Pancreas (tissue), 10 donors: ENCODE measurements around the gene ADPGK. TPM values are rescaled to one million over a fixed set of nuclear protein-coding genes. Genes with fewer than 3 reads are reported as not detected.

Experiments used
- ATAC-seq, 4 donors: fragments of 200-7000 bp; cut with Tn5 transposase; one replicate each; pipeline versions ENCODE4 v1.8.0 to v1.9.1; 2020; ENCODE audit warnings: mild to moderate bottlenecking in 4 of 4, moderate library complexity in 4 of 4
- DNase-seq, 6 donors: peaks; one replicate each; pipeline ENCODE4 v3.0.0-alpha.2; 2020
- FAIRE-seq: peaks from 2 replicates; lab custom pipeline; 2012; peaks lifted over from hg19 to GRCh38; lab: Jason Lieb, UNC
- H3K27ac ChIP-seq, 4 donors: fragments of 200-600 bp; sonication (generic); 1 replicate in 3 of 4; 2 replicates in 1 of 4; pipeline versions ENCODE4 v1.5.0 to v1.8.0; 2020
- H3K27me3 ChIP-seq, 4 donors: fragments of 200-600 bp; one replicate each; pipeline ENCODE4 v1.8.0; 2021
- H3K36me3 ChIP-seq, 3 donors: fragments of 200-600 bp; sonication (generic) in 1 of 3; one replicate each; pipeline versions ENCODE4 v1.5.0 to v1.8.0; 2020 to 2021
- H3K4me1 ChIP-seq, 3 donors: fragments of 200-600 bp; one replicate each; pipeline ENCODE4 v1.8.0; 2021
- H3K4me3 ChIP-seq, 4 donors: fragments of 200-600 bp; sonication (generic) in 2 of 4; one replicate each; pipeline versions ENCODE4 v1.5.0 to v1.8.0; 2020 to 2021
- H3K9me3 ChIP-seq, 4 donors: fragments of 200-600 bp; one replicate each; pipeline ENCODE4 v1.8.0; 2021
- CTCF ChIP-seq, 4 donors: fragments of 200-600 bp; sonication (generic) in 3 of 4; IDR thresholded peaks; one replicate each; pipeline versions ENCODE4 v1.5.0 to v1.8.0; 2021; ENCODE audit warnings: antibody characterized with exemption in 4 of 4
- WGBS, 2 donors: extraction: QIAGEN DNeasy Blood & Tissue Kit; methylation state at CpG; one replicate each; pipeline ENCODE4 v1.1.7; 2013; 5-methylcytosine and 5-hydroxymethylcytosine counted together
- intact Hi-C, 3 donors: fragments of 100-400 bp; cut with DNase I; formaldehyde crosslinking; loops; one replicate each; pipeline versions ENCODE4 v1.11.1 to v1.14.2; 2022
- polyA plus RNA-seq, 2 donors: library from polyadenylated mRNA; stranded (reverse); fragments of 200-250 nt; gene quantifications; one replicate each; pipeline ENCODE4 v1.2.3, GENCODE V29; 2013
- total RNA-seq, 6 donors: library from RNA; stranded (reverse); fragmentation: NEBNext Ultra II Directional in 4 of 6; extraction: Animal tissue kit (Norgen Biotek cat#: 25700) in 4 of 6; gene quantifications; one replicate each; pipeline versions ENCODE4 v1.2.1 to v1.2.4, GENCODE V29; 2021 to 2023
- donor health status: healthy with polysubstance abuse.
- donor health status: DM: no; HTN: no; CAD: no; lungs with moderate emphysema.
- donor health status: DM: no; HTN: no; CAD: no.
- donor health status: control.
- donor health status: control.
- donor health status: Bipolar disorder and iron deficiency.
- donor health status: DM: yes; HTN: yes; CAD: no.
- donor health status: DM: no; HTN: no; CAD: no.
- donor health status: DM: no; HTN: no; CAD: no.
- donor health status: DM: yes; HTN: yes; CAD: no.

ADPGK gene
- total and polyA plus RNA-seq, 8 donors = 22.9 to 43.3 (median 27.8) TPM

- H3K4me1 ChIP-seq = no peaks in the 10 kb centered on the region
- H3K27me3 ChIP-seq = no peaks in the 10 kb centered on the region
- no peak overlapping the region for H3K27ac ChIP-seq
- ATAC-seq = no peak
- H3K9me3 ChIP-seq = no peaks in the 10 kb centered on the region
- no peak for DNase-seq
- H3K36me3 ChIP-seq = no peaks in the 10 kb centered on the region
- TF ChIP-seq CTCF (IDR thresholded peaks at IDR 0.05) = no peak
- intact Hi-C loops = no loop called here
- H3K4me3 ChIP-seq = no peak overlapping the region
- WGBS, 2 donors = 33 to 46% methylated on average over 1 of the region's 1 CpG
- FAIRE-seq = no peak
These were observed 6.8 kb upstream of the ADPGK start for GRCh38 chr15:72790302-72790910.

DNA sequence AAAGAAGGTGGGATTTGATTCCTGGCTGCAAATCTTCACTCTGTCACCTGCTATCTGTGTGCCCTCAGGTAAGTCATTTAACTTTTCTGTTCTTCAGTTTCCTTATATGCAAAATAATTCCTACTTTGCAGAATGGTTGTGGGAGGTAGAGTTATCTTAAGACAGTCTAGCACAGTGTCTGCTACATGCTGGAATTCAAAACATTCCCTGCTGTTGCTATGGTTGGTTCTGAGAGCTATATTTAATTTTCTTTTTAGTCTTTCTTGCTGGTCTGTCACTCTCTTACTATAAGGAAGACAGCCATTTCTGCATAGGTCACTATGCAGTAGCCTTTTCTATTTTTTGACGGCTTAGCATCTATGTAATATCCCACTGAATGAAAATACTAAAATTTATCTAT, 4.0 kb upstream of the ADPGK start:
- DNase-seq = no peak
- intact Hi-C loops = loop anchor here in 1 of 3 donors (10.0 kb wide), 1 partner anchor 287 kb away; no protein-coding TSS in a partner anchor
- no peaks in the 10 kb centered on the region for H3K9me3 ChIP-seq
- no peak overlapping the region for H3K4me3 ChIP-seq
- no peak overlapping the region for H3K27ac ChIP-seq
- ATAC-seq = no peak
- TF ChIP-seq CTCF (IDR thresholded peaks at IDR 0.05) = no peak
- FAIRE-seq = no peak
- no peaks in the 10 kb centered on the region for H3K36me3 ChIP-seq
- H3K27me3 ChIP-seq = no peaks in the 10 kb centered on the region
- peaks cover under 1 to 7% (median 5%) of the 10 kb centered on the region in 3 donors for H3K4me1 ChIP-seq
- WGBS, 2 donors = 83 to 91% methylated on average over 1 of the region's 1 CpG

- 79 to 80% methylated on average over 8 of the region's 8 CpGs for WGBS, 2 donors
- no peak for FAIRE-seq
- TF ChIP-seq CTCF (IDR thresholded peaks at IDR 0.05) = no peak
These were observed 3.3 kb upstream of the ADPGK start for GRCh38 chr15:72786676-72787345.

GRCh38 chr15:72786242-72786641, 2.7 kb upstream of the ADPGK start:
- Histone ChIP-seq H3K9me3 (no peaks in the 10 kb centered on the region), H3K4me3 (no peak overlapping the region), H3K4me1 (peaks cover 7 to 14% (median 10%) of the 10 kb centered on the region in 3 donors), H3K36me3 (no peaks in the 10 kb centered on the region), H3K27ac (no peak overlapping the region), H3K27me3 (no peaks in the 10 kb centered on the region)
- intact Hi-C loops = loop anchor here in 1 of 3 donors (10.0 kb wide), 1 partner anchor 289 kb away; no protein-coding TSS in a partner anchor
- 90 to 91% methylated on average over 4 of the region's 4 CpGs for WGBS, 2 donors
- FAIRE-seq (no peak), ATAC-seq (no peak), DNase-seq (no peak)
- no peak for TF ChIP-seq CTCF (IDR thresholded peaks at IDR 0.05)

More at GRCh38 chr15:72786676-72787345, 3.3 kb upstream of the ADPGK start:
- Histone ChIP-seq H3K4me3 (no peak overlapping the region), H3K36me3 (no peaks in the 10 kb centered on the region), H3K4me1 (peaks cover 7 to 11% (median 8%) of the 10 kb centered on the region in 3 donors), H3K9me3 (no peaks in the 10 kb centered on the region), H3K27ac (no peak overlapping the region), H3K27me3 (no peaks in the 10 kb centered on the region)
- ATAC-seq = no peak
- intact Hi-C loops = loop anchor here in 1 of 3 donors (10.0 kb wide), 1 partner anchor 288 kb away; no protein-coding TSS in a partner anchor
- DNase-seq = no peak
